ENCODE results near the gene RUVBL1.

Gene RUVBL1

GRCh38 chr3:128123156-128123537, 465 bp downstream of the RUVBL1 start:
- no peak; the same call in 1 of the 3 replicates for ATAC-seq
- TF ChIP-seq ZFP30 (CRISPR knock-in tag; IDR thresholded peaks at IDR 0.05) (no peak), ZNF8 (CRISPR knock-in tag; IDR thresholded peaks at IDR 0.05) (no peak), POU6F1 (CRISPR knock-in tag; IDR thresholded peaks at IDR 0.05; ENCODE audit: borderline replicate concordance, low read depth) (no peak), PPARA (CRISPR knock-in tag; IDR thresholded peaks at IDR 0.05; ENCODE audit: borderline replicate concordance) (no peak), BACH2 (CRISPR knock-in tag; IDR thresholded peaks at IDR 0.05; ENCODE audit: borderline replicate concordance) (no peak), ZNF565 (CRISPR knock-in tag; conservative IDR thresholded peaks at IDR 0.05; ENCODE audit: low read depth) (no peak), GLIS3 (CRISPR knock-in tag; IDR thresholded peaks at IDR 0.05) (no peak), SNAI2 (CRISPR knock-in tag; IDR thresholded peaks at IDR 0.05) (no peak), TOX (CRISPR knock-in tag; IDR thresholded peaks at IDR 0.05; ENCODE audit: borderline replicate concordance) (no peak)
- TF ChIP-seq, protein P1, sequence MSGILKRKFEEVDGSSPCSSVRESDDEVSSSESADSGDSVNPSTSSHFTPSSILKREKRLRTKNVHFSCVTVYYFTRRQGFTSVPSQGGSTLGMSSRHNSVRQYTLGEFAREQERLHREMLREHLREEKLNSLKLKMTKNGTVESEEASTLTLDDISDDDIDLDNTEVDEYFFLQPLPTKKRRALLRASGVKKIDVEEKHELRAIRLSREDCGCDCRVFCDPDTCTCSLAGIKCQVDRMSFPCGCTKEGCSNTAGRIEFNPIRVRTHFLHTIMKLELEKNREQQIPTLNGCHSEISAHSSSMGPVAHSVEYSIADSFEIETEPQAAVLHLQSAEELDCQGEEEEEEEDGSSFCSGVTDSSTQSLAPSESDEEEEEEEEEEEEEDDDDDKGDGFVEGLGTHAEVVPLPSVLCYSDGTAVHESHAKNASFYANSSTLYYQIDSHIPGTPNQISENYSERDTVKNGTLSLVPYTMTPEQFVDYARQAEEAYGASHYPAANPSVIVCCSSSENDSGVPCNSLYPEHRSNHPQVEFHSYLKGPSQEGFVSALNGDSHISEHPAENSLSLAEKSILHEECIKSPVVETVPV (CRISPR knock-in tag; IDR thresholded peaks at IDR 0.05) = no peak
- TF ChIP-seq, protein P2, sequence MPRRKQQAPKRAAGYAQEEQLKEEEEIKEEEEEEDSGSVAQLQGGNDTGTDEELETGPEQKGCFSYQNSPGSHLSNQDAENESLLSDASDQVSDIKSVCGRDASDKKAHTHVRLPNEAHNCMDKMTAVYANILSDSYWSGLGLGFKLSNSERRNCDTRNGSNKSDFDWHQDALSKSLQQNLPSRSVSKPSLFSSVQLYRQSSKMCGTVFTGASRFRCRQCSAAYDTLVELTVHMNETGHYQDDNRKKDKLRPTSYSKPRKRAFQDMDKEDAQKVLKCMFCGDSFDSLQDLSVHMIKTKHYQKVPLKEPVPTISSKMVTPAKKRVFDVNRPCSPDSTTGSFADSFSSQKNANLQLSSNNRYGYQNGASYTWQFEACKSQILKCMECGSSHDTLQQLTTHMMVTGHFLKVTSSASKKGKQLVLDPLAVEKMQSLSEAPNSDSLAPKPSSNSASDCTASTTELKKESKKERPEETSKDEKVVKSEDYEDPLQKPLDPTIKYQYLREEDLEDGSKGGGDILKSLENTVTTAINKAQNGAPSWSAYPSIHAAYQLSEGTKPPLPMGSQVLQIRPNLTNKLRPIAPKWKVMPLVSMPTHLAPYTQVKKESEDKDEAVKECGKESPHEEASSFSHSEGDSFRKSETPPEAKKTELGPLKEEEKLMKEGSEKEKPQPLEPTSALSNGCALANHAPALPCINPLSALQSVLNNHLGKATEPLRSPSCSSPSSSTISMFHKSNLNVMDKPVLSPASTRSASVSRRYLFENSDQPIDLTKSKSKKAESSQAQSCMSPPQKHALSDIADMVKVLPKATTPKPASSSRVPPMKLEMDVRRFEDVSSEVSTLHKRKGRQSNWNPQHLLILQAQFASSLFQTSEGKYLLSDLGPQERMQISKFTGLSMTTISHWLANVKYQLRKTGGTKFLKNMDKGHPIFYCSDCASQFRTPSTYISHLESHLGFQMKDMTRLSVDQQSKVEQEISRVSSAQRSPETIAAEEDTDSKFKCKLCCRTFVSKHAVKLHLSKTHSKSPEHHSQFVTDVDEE (CRISPR knock-in tag; IDR thresholded peaks at IDR 0.05) = no peak

GRCh38 chr3:128122013-128122412, 1.6 kb downstream of the RUVBL1 start:
- TF ChIP-seq TCF4 (CRISPR knock-in tag; IDR thresholded peaks at IDR 0.05; ENCODE audit: borderline replicate concordance) (no peak), ESRRG (CRISPR knock-in tag; IDR thresholded peaks at IDR 0.05) (no peak), POU6F1 (CRISPR knock-in tag; IDR thresholded peaks at IDR 0.05; ENCODE audit: borderline replicate concordance, low read depth) (no peak), GLIS3 (CRISPR knock-in tag; IDR thresholded peaks at IDR 0.05) (no peak), ZNF8 (CRISPR knock-in tag; IDR thresholded peaks at IDR 0.05) (no peak), RARB (CRISPR knock-in tag; IDR thresholded peaks at IDR 0.05) (no peak), ZNF70 (CRISPR knock-in tag; IDR thresholded peaks at IDR 0.05) (no peak), ARNTL (CRISPR knock-in tag; IDR thresholded peaks at IDR 0.05; ENCODE audit: borderline replicate concordance, low read depth) (no peak), OSR1 (CRISPR knock-in tag; IDR thresholded peaks at IDR 0.05) (no peak), ZNF565 (CRISPR knock-in tag; conservative IDR thresholded peaks at IDR 0.05; ENCODE audit: low read depth) (no peak), TOX (CRISPR knock-in tag; IDR thresholded peaks at IDR 0.05; ENCODE audit: borderline replicate concordance) (no peak), ISL1 (CRISPR knock-in tag; IDR thresholded peaks at IDR 0.05) (no peak), PPARA (CRISPR knock-in tag; IDR thresholded peaks at IDR 0.05; ENCODE audit: borderline replicate concordance) (no peak), PATZ1 (CRISPR knock-in tag; IDR thresholded peaks at IDR 0.05; ENCODE audit: borderline replicate concordance) (no peak), ZFP3 (CRISPR knock-in tag; IDR thresholded peaks at IDR 0.05) (no peak), SNAI2 (CRISPR knock-in tag; IDR thresholded peaks at IDR 0.05) (no peak), CSDC2 (CRISPR knock-in tag; IDR thresholded peaks at IDR 0.05) (no peak)
- TF ChIP-seq, protein P2 (CRISPR knock-in tag; IDR thresholded peaks at IDR 0.05) = no peak
- TF ChIP-seq, protein P1 (CRISPR knock-in tag; IDR thresholded peaks at IDR 0.05) = no peak
- TF ChIP-seq, protein P3, sequence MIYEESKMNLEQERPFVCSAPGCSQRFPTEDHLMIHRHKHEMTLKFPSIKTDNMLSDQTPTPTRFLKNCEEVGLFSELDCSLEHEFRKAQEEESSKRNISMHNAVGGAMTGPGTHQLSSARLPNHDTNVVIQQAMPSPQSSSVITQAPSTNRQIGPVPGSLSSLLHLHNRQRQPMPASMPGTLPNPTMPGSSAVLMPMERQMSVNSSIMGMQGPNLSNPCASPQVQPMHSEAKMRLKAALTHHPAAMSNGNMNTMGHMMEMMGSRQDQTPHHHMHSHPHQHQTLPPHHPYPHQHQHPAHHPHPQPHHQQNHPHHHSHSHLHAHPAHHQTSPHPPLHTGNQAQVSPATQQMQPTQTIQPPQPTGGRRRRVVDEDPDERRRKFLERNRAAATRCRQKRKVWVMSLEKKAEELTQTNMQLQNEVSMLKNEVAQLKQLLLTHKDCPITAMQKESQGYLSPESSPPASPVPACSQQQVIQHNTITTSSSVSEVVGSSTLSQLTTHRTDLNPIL (CRISPR knock-in tag; IDR thresholded peaks at IDR 0.05; ENCODE audit: low read depth) = no peak
- ATAC-seq = no peak

All from SK-N-SH treated with all-trans-retinoic acid at 6 μM for 48 hours (cell line).